GM23338 (cell line): ENCODE measurements around the gene TCP10L. TPM values are rescaled to one million over a fixed set of nuclear protein-coding genes. Genes with fewer than 3 reads are reported as not detected.

ENCODE experiments used
- ATAC-seq: fragments of 200-7000 bp; cut with Tn5 transposase; 3 replicates; pipeline ENCODE4 v1.9.1; 2020
- DNase-seq: peaks from one replicate; pipeline ENCODE4 v3.0.0-alpha.2; 2015; ENCODE audit warnings: low spot score
- H2AFZ ChIP-seq: fragments of 200-600 bp; sonication (generic); 2 replicates; pipeline ENCODE4 v1.8.0; 2016; ENCODE audit warnings: antibody characterized with exemption, mild to moderate bottlenecking, moderate library complexity
- H3F3A ChIP-seq: fragments of 200-600 bp; sonication (generic); replicated peaks from 2 replicates; pipeline ENCODE4 v1.8.0; 2017; ENCODE audit warnings: antibody characterized with exemption, mixed run types, low read depth
- H3K27ac ChIP-seq: fragments of 200-600 bp; sonication (generic); 2 replicates; pipeline ENCODE4 v1.6.1; 2016; ENCODE audit warnings: low read depth
- H3K27me3 ChIP-seq: fragments of 200-600 bp; sonication (generic); 2 replicates; pipeline ENCODE4 v1.8.0; 2016; ENCODE audit warnings: mild to moderate bottlenecking, mixed run types, moderate library complexity; ENCODE audit not compliant: insufficient read depth
- H3K36me3 ChIP-seq: fragments of 200-600 bp; sonication (generic); 2 replicates; pipeline ENCODE4 v1.8.0; 2016; ENCODE audit warnings: mild to moderate bottlenecking; ENCODE audit not compliant: insufficient read depth
- H3K4me1 ChIP-seq: fragments of 200-600 bp; sonication (generic); 2 replicates; pipeline ENCODE4 v1.8.0; 2016; ENCODE audit warnings: mild to moderate bottlenecking, moderate library complexity; ENCODE audit not compliant: insufficient read depth
- H3K4me2 ChIP-seq: fragments of 200-600 bp; sonication (generic); 2 replicates; pipeline ENCODE4 v1.7.1; 2017; ENCODE audit warnings: mixed run types
- H3K4me3 ChIP-seq: fragments of 200-600 bp; sonication (generic); 2 replicates; pipeline ENCODE4 v1.6.1; 2016; ENCODE audit warnings: mixed run types
- H3K79me2 ChIP-seq: fragments of 200-600 bp; sonication (generic); replicated peaks from 2 replicates; pipeline ENCODE4 v1.8.0; 2017; ENCODE audit warnings: mild to moderate bottlenecking; ENCODE audit not compliant: insufficient read depth
- H3K9me2 ChIP-seq: fragments of 200-600 bp; sonication (generic); 2 replicates; pipeline ENCODE4 v1.8.0; 2017; ENCODE audit not compliant: insufficient read depth
- H4K20me1 ChIP-seq: fragments of 200-600 bp; sonication (generic); replicated peaks from 2 replicates; pipeline ENCODE4 v1.8.0; 2017; ENCODE audit warnings: mild to moderate bottlenecking; ENCODE audit not compliant: insufficient read depth
- H3K27ac Mint-ChIP-seq: 2 replicates; pipeline ENCODE4 v1.8.0; 2020; ENCODE audit warnings: inconsistent platforms, mild to moderate bottlenecking, moderate library complexity, mixed read lengths
- H3K27me3 Mint-ChIP-seq: 3 replicates; pipeline ENCODE4 v1.8.0; 2022; ENCODE audit warnings: low read depth, mild to moderate bottlenecking, moderate library complexity, mixed read lengths, inconsistent platforms; ENCODE audit not compliant: insufficient read depth, poor library complexity
- H3K36me3 Mint-ChIP-seq: 3 replicates; pipeline ENCODE4 v1.8.0; 2021; ENCODE audit warnings: low read depth, mild to moderate bottlenecking, inconsistent platforms, moderate library complexity, mixed read lengths
- H3K4me1 Mint-ChIP-seq: 3 replicates; pipeline ENCODE4 v1.8.0; 2020; ENCODE audit warnings: mild to moderate bottlenecking, inconsistent platforms, mixed read lengths
- H3K4me3 Mint-ChIP-seq: 3 replicates; pipeline ENCODE4 v1.8.0; 2021; ENCODE audit warnings: moderate library complexity, mild to moderate bottlenecking, inconsistent platforms, mixed read lengths
- H3K9me3 Mint-ChIP-seq: 3 replicates; pipeline ENCODE4 v1.8.0; 2020; ENCODE audit warnings: moderate library complexity, mild to moderate bottlenecking, inconsistent platforms, mixed read lengths
- CREB1 ChIP-seq: fragments of 250-450 bp; sonication (Bioruptor Pico); IDR thresholded peaks from 2 replicates; pipeline ENCODE4 v1.5.0; 2020; ENCODE audit warnings: low read depth, mild to moderate bottlenecking, moderate library complexity
- EZH2 ChIP-seq: fragments of 200-600 bp; sonication (generic); IDR thresholded peaks from one replicate; pipeline ENCODE4 v1.8.0; 2017; ENCODE audit warnings: antibody characterized with exemption, mild to moderate bottlenecking, low read depth; ENCODE audit not compliant: unreplicated experiment
- EZH2phosphoT487 ChIP-seq: fragments of 200-600 bp; sonication (generic); IDR thresholded peaks from one replicate; pipeline ENCODE4 v1.8.1; 2018; ENCODE audit warnings: antibody characterized with exemption; ENCODE audit not compliant: unreplicated experiment
- NANOG ChIP-seq: IDR thresholded peaks from 2 replicates; pipeline ENCODE4 v1.6.1; 2016; ENCODE audit warnings: antibody characterized with exemption, borderline replicate concordance
- POLR2AphosphoS5 ChIP-seq: IDR thresholded peaks from 2 replicates; pipeline ENCODE4 v1.6.1; 2016; ENCODE audit warnings: antibody characterized with exemption, low read depth
- STAT1 ChIP-seq: IDR thresholded peaks from one replicate; pipeline ENCODE4 v1.6.1; 2016; ENCODE audit warnings: antibody characterized with exemption; ENCODE audit not compliant: unreplicated experiment
- ZNF114 ChIP-seq: fragments of 250-450 bp; sonication (Bioruptor Pico); IDR thresholded peaks from 2 replicates; pipeline ENCODE4 v1.5.0; 2020; ENCODE audit warnings: mild to moderate bottlenecking, moderate library complexity
- ZNF331 ChIP-seq: fragments of 250-450 bp; sonication (Bioruptor Pico); IDR thresholded peaks from 2 replicates; pipeline ENCODE4 v1.5.0; 2020; ENCODE audit warnings: low read depth, mild to moderate bottlenecking, moderate library complexity
- polyA plus RNA-seq: library from polyadenylated mRNA; unstranded; fragments of >200 nt; fragmentation: Nextera tagmentation; extraction: Ambion mirVana; gene quantifications from 2 replicates; pipeline ENCODE4 v1.2.1, GENCODE V29; 2016
- total RNA-seq: library from RNA; depleted of rRNA; stranded (reverse); fragments of >200 nt; shearing (Covaris generic); gene quantifications from 2 replicates; pipeline ENCODE4 v1.2.3, GENCODE V29; 2014
- TF ChIP-seq, protein P1 (sequence below): IDR thresholded peaks from 2 replicates; pipeline ENCODE4 v1.6.1; 2016; ENCODE audit warnings: antibody characterized with exemption
- TF ChIP-seq, protein P2 (sequence below): fragments of 250-450 bp; sonication (Bioruptor Pico); IDR thresholded peaks from 2 replicates; pipeline ENCODE4 v1.5.0; 2020; ENCODE audit warnings: mild to moderate bottlenecking, moderate library complexity
- TF ChIP-seq, protein P3 (sequence below), 2 experiments: fragments of 200-600 bp in 1 of 2; sonication (generic) in 1 of 2; conservative IDR thresholded peaks; 2 replicates each; pipeline versions ENCODE4 v1.5.1 to v1.6.1; 2016 to 2017; ENCODE audit warnings: antibody characterized with exemption in 2 of 2, low read depth in 2 of 2, mild to moderate bottlenecking in 2 of 2, moderate library complexity in 1 of 2
- TF ChIP-seq, protein P4 (sequence below): IDR thresholded peaks from one replicate; pipeline ENCODE4 v1.6.1; 2018; ENCODE audit warnings: antibody characterized with exemption; ENCODE audit not compliant: unreplicated experiment

The TCP10L gene
- total and polyA plus RNA-seq, 2 experiments from 2014 or later: 0.10 to 0.65 TPM

DNA sequence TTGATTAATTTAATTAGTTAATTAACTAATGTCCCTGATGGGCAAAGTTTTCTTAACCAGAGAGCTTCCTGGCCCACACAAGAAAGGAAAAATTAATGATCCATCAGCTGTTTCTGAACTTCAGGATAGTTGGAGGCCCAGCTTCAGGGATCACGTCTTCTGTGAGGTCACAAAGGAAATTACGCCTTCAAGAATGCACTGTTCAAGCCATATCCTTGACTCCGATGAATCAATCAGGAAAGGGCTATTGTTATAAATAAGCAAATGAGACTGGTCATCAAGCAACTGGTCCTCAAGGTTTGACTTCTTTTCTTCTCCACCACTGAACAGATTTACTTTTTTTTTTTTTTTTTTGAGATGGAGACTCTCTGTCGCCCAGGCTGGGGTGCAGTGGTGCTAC lies 40.6 kb downstream of the TCP10L start:
- Histone ChIP-seq H3K4me3 (no peak overlapping the region), H3K4me1 (no peaks in the 10 kb centered on the region), H3K4me2 (no peak overlapping the region), H4K20me1 (no peaks in the 10 kb centered on the region), H3K27ac (no peak overlapping the region), H3K79me2 (no peaks in the 10 kb centered on the region), H3K36me3 (no peaks in the 10 kb centered on the region), H2AFZ (no peak overlapping the region), H3K27me3 (no peaks in the 10 kb centered on the region), H3F3A (no peaks in the 10 kb centered on the region), H3K9me2 (no peaks in the 10 kb centered on the region)
- Mint-ChIP-seq H3K4me3 (no peak overlapping the region), H3K36me3 (no peaks in the 10 kb centered on the region), H3K27ac (no peak overlapping the region), H3K27me3 (no peaks in the 10 kb centered on the region), H3K4me1 (no peaks in the 10 kb centered on the region), H3K9me3 (no peaks in the 10 kb centered on the region)
- TF ChIP-seq STAT1 (no peak), POLR2AphosphoS5 (no peak), NANOG (no peak), CREB1 (CRISPR knock-in tag) (no peak), EZH2phosphoT487 (no peak), ZNF331 (CRISPR knock-in tag) (no peak), EZH2 (no peak), ZNF114 (CRISPR knock-in tag) (no peak)
- TF ChIP-seq, protein P1, sequence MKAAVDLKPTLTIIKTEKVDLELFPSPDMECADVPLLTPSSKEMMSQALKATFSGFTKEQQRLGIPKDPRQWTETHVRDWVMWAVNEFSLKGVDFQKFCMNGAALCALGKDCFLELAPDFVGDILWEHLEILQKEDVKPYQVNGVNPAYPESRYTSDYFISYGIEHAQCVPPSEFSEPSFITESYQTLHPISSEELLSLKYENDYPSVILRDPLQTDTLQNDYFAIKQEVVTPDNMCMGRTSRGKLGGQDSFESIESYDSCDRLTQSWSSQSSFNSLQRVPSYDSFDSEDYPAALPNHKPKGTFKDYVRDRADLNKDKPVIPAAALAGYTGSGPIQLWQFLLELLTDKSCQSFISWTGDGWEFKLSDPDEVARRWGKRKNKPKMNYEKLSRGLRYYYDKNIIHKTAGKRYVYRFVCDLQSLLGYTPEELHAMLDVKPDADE: no peak
- TF ChIP-seq, protein P2, sequence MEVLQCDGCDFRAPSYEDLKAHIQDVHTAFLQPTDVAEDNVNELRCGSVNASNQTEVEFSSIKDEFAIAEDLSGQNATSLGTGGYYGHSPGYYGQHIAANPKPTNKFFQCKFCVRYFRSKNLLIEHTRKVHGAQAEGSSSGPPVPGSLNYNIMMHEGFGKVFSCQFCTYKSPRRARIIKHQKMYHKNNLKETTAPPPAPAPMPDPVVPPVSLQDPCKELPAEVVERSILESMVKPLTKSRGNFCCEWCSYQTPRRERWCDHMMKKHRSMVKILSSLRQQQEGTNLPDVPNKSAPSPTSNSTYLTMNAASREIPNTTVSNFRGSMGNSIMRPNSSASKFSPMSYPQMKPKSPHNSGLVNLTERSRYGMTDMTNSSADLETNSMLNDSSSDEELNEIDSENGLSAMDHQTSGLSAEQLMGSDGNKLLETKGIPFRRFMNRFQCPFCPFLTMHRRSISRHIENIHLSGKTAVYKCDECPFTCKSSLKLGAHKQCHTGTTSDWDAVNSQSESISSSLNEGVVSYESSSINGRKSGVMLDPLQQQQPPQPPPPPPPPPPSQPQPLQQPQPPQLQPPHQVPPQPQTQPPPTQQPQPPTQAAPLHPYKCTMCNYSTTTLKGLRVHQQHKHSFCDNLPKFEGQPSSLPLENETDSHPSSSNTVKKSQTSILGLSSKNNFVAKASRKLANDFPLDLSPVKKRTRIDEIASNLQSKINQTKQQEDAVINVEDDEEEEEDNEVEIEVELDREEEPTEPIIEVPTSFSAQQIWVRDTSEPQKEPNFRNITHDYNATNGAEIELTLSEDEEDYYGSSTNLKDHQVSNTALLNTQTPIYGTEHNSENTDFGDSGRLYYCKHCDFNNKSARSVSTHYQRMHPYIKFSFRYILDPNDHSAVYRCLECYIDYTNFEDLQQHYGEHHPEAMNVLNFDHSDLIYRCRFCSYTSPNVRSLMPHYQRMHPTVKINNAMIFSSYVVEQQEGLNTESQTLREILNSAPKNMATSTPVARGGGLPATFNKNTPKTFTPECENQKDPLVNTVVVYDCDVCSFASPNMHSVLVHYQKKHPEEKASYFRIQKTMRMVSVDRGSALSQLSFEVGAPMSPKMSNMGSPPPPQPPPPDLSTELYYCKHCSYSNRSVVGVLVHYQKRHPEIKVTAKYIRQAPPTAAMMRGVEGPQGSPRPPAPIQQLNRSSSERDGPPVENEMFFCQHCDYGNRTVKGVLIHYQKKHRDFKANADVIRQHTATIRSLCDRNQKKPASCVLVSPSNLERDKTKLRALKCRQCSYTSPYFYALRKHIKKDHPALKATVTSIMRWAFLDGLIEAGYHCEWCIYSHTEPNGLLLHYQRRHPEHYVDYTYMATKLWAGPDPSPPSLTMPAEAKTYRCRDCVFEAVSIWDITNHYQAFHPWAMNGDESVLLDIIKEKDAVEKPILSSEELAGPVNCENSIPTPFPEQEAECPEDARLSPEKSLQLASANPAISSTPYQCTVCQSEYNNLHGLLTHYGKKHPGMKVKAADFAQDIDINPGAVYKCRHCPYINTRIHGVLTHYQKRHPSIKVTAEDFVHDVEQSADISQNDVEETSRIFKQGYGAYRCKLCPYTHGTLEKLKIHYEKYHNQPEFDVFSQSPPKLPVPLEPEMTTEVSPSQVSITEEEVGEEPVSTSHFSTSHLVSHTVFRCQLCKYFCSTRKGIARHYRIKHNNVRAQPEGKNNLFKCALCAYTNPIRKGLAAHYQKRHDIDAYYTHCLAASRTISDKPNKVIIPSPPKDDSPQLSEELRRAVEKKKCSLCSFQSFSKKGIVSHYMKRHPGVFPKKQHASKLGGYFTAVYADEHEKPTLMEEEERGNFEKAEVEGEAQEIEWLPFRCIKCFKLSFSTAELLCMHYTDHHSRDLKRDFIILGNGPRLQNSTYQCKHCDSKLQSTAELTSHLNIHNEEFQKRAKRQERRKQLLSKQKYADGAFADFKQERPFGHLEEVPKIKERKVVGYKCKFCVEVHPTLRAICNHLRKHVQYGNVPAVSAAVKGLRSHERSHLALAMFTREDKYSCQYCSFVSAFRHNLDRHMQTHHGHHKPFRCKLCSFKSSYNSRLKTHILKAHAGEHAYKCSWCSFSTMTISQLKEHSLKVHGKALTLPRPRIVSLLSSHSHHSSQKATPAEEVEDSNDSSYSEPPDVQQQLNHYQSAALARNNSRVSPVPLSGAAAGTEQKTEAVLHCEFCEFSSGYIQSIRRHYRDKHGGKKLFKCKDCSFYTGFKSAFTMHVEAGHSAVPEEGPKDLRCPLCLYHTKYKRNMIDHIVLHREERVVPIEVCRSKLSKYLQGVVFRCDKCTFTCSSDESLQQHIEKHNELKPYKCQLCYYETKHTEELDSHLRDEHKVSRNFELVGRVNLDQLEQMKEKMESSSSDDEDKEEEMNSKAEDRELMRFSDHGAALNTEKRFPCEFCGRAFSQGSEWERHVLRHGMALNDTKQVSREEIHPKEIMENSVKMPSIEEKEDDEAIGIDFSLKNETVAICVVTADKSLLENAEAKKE (CRISPR knock-in tag): no peak
- TF ChIP-seq, protein P3, sequence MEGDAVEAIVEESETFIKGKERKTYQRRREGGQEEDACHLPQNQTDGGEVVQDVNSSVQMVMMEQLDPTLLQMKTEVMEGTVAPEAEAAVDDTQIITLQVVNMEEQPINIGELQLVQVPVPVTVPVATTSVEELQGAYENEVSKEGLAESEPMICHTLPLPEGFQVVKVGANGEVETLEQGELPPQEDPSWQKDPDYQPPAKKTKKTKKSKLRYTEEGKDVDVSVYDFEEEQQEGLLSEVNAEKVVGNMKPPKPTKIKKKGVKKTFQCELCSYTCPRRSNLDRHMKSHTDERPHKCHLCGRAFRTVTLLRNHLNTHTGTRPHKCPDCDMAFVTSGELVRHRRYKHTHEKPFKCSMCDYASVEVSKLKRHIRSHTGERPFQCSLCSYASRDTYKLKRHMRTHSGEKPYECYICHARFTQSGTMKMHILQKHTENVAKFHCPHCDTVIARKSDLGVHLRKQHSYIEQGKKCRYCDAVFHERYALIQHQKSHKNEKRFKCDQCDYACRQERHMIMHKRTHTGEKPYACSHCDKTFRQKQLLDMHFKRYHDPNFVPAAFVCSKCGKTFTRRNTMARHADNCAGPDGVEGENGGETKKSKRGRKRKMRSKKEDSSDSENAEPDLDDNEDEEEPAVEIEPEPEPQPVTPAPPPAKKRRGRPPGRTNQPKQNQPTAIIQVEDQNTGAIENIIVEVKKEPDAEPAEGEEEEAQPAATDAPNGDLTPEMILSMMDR (conservative IDR thresholded peaks at IDR 0.05; ENCODE audit: low read depth in 2 of 2): no peak
- TF ChIP-seq, protein P4, sequence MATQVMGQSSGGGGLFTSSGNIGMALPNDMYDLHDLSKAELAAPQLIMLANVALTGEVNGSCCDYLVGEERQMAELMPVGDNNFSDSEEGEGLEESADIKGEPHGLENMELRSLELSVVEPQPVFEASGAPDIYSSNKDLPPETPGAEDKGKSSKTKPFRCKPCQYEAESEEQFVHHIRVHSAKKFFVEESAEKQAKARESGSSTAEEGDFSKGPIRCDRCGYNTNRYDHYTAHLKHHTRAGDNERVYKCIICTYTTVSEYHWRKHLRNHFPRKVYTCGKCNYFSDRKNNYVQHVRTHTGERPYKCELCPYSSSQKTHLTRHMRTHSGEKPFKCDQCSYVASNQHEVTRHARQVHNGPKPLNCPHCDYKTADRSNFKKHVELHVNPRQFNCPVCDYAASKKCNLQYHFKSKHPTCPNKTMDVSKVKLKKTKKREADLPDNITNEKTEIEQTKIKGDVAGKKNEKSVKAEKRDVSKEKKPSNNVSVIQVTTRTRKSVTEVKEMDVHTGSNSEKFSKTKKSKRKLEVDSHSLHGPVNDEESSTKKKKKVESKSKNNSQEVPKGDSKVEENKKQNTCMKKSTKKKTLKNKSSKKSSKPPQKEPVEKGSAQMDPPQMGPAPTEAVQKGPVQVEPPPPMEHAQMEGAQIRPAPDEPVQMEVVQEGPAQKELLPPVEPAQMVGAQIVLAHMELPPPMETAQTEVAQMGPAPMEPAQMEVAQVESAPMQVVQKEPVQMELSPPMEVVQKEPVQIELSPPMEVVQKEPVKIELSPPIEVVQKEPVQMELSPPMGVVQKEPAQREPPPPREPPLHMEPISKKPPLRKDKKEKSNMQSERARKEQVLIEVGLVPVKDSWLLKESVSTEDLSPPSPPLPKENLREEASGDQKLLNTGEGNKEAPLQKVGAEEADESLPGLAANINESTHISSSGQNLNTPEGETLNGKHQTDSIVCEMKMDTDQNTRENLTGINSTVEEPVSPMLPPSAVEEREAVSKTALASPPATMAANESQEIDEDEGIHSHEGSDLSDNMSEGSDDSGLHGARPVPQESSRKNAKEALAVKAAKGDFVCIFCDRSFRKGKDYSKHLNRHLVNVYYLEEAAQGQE: no peak
- DNase-seq (no peak), ATAC-seq (no peak)
